GM10266 (cell line): Measurements from ENCODE around the gene TRIOBP.
"Not testable (repeated sequence)": the region's sequence is repeated elsewhere in the genome, so short reads cannot be mapped to it uniquely, and the experiment has no call there.

ENCODE experiments used
- DNase-seq: peaks from one replicate; pipeline ENCODE4 v3.0.0; 2012; ENCODE audit errors: extremely low spot score
- TF ChIP-seq, protein P1 (sequence below): IDR thresholded peaks from 2 replicates; pipeline ENCODE4 v1.5.1; 2012; ENCODE audit warnings: mild to moderate bottlenecking, low read depth; ENCODE audit not compliant: control insufficient read depth, insufficient read depth; ENCODE audit errors: missing control alignments

TRIOBP gene

DNA sequence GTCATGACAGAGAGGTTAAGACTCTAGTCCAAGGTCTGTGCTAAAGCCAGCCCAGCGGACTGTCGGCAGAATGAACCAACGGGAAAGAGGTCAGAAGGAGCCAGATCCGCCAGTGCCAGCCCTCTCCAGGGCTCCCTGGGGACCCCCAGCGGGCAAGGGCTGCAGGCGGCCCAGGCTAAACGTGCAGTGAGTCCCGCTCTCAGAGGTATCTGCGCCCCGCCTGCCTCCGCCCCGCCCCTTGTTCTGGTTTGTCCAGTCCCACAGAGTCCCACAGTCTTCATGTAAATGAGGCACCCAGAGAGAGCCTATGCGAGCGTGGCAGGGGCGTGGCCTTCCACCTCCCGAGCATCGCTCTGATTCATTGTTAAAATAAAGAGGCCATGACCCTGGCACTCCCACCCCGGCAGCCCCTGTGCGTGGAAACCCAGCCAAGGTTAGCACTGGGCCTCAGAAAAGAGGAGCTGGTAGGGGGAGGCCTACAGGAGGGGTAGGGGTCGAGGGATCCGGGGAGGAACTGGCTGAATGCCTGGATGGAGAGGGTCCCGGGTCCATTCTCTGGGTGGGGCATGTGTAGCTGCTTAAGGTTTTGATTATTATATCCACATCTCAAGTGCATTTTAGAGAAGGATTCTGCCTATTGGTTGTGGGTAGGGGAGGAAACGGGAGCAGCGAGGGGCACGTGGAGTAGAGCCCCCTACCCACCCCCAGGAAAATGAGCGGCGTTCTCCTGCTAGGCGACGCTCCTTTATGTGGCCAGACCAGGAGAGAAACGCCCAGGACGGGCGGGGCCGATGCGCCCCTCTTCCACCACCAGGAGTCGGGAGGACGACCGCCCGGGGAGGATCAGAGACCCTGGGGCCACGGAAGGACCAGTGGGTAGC, at the start of gene TRIOBP:
Gene TRIOBP, plus strand, starts transcription at position 392 of the 881 bp plus-strand sequence. CDS start 4,318 bp downstream, outside the sequence.
- TF ChIP-seq, protein P1, sequence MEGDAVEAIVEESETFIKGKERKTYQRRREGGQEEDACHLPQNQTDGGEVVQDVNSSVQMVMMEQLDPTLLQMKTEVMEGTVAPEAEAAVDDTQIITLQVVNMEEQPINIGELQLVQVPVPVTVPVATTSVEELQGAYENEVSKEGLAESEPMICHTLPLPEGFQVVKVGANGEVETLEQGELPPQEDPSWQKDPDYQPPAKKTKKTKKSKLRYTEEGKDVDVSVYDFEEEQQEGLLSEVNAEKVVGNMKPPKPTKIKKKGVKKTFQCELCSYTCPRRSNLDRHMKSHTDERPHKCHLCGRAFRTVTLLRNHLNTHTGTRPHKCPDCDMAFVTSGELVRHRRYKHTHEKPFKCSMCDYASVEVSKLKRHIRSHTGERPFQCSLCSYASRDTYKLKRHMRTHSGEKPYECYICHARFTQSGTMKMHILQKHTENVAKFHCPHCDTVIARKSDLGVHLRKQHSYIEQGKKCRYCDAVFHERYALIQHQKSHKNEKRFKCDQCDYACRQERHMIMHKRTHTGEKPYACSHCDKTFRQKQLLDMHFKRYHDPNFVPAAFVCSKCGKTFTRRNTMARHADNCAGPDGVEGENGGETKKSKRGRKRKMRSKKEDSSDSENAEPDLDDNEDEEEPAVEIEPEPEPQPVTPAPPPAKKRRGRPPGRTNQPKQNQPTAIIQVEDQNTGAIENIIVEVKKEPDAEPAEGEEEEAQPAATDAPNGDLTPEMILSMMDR, result peak; percentile 28
- peak; percentile 73 for DNase-seq

DNA sequence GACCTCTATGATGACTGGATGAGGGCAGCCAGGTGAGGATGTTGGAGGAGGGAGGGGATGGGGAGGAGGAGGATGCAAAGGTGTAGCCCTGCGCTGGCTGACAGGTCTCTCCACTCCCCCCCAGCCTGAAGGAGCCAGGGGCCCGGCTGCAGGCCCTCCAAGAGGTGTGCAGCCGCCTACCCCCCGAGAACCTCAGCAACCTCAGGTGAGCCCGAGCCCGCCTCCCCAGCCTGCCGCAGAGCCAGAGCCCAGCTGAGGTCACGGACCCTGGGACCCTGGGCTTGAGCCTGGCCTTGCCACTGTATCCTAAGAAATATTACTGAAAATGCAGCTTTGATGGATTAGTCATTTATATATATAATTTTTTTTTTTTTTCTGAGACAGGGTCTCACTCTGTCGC, 49.5 kb upstream of the TRIOBP start:
- DNase-seq, result no peak
- TF ChIP-seq, protein P1, result no peak

- DNase-seq, result no peak
- TF ChIP-seq, protein P1, result no peak
Measured at GRCh38 chr22:37647928-37648327, 48.9 kb upstream of the TRIOBP start.

DNA sequence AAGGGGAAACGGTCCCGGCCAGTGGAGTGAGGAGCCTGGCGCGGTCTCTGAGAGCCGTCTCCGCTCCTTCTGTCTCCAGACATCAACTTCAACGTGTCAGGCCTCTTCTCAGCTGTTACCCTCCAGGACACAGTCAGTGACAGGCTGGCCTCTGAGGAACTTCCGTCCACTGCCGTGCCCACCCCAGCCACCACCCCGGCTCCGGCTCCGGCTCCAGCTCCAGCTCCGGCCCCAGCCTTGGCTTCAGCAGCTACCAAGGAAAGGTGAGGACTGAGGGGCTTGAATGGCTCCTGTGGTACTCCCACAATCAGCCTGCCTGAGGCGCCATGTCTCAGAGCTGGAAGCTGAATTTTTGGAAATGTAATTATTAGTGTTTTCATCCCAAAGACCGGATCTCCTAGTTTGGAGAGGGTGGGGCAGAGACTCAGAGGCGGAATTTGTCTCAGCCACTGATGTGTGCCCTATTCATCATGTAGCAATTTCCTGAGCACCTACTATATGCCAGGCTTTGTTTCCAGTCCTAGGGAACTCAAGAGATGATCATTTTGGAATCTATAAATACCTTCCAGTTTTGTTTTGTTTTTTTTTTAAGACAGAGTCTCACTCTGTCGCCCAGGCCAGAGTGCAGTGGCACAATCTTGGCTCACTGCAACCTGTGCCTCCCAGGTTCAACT, 46.2 kb upstream of the TRIOBP start:
- TF ChIP-seq, protein P1, result no peak
- no peak for DNase-seq

DNA sequence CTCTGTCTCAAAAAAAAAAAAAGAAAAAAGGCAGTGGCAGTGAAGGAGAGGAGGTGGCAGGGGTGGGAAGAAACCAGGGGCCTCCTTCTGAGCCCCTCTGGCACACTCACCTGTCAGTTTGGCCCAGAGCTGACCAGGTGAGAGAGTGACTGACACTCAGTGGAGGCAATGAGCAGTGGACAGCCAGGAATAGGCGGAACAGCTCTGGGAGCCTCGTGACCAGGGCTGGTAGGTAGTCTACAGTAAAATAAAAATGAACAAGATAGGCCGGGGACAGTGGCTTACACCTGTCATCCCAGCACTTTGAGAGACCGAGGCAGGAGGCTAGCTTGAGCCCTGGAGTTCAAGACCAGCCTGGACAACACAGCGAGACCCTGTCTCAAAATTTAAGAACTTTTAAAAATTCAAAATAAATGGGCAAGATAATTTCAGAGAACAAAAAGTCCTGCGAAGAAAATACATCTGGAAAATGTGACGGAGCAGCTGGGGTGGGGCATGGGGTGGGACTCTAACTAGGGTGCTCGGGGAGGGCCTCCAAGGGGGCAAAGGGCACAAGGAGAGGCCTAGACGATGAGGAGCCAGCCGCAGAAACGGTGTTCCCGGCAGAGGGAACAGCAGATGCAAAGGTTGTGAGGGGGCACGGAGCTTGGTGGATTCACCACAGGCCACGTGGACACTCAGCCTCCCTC, 42.1 kb upstream of the TRIOBP start:
- TF ChIP-seq, protein P1, result no peak
- DNase-seq, result no peak

GRCh38 chr22:37655252-37655563, 41.6 kb upstream of the TRIOBP start:
- TF ChIP-seq, protein P1, result no peak
- DNase-seq, result no peak

DNA sequence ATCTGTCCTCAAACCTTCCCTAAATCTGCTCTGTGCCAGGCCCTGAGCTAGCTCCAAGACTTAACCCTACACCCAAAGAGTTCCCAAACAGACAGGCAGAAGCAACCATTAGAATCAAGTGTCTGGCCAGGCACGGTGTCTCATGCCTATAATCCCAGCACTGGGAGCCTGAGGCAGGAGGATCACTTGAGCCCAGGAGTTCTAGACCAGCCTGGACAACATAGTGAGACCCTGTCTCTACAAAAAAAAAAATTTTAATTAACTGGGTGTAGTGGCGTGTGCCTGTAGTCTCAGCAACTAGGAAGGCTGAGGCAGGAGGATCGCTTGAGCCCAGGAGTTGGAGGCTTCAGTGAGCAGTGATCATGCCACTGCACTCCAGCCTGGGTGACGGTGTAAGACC, 40.3 kb upstream of the TRIOBP start:
- not testable (repeated sequence) for DNase-seq
